Measurements from ENCODE around the gene SCN9A.

SCN9A gene

GRCh38 chr2:166375736-166376487, at the start of gene SCN9A (continued):
- no peak; the same call in 1 of the 2 replicates for TF ChIP-seq ZBTB11 (tag by site-specific recombination; conservative IDR thresholded peaks at IDR 0.05; ENCODE audit: low read depth)
- peak; percentile 55; the same call in 1 of the 2 replicates for TF ChIP-seq KLF8 (tag by site-specific recombination; IDR thresholded peaks at IDR 0.05)
- TF ChIP-seq ZNF366 (tag by site-specific recombination; conservative IDR thresholded peaks at IDR 0.05), result peak; percentile 94
- peak; percentile 9; the same call in 1 of the 2 replicates for TF ChIP-seq ZEB2 (tag by site-specific recombination; IDR thresholded peaks at IDR 0.05)
- 0 out of 2 replicates have a peak, but pooled peaks have one; percentile 33 for TF ChIP-seq KLF16 (tag by site-specific recombination; IDR thresholded peaks at IDR 0.05)
- peak; percentile 29; the same call in 1 of the 2 replicates for TF ChIP-seq ZNF777 (tag by site-specific recombination; IDR thresholded peaks at IDR 0.05; ENCODE audit: borderline replicate concordance)
- peak; percentile 61; the same call in 1 of the 2 replicates for TF ChIP-seq GLIS1 (tag by site-specific recombination; IDR thresholded peaks at IDR 0.05)
- no peak for TF ChIP-seq ZNF19 (tag by site-specific recombination; IDR thresholded peaks at IDR 0.05; ENCODE audit: low read depth)
- TF ChIP-seq ZFP37 (tag by site-specific recombination; IDR thresholded peaks at IDR 0.05), result peak; percentile 8; the same call in 1 of the 2 replicates
- peak; percentile 65; the same call in 1 of the 2 replicates for TF ChIP-seq SP7 (tag by site-specific recombination; IDR thresholded peaks at IDR 0.05)
- TF ChIP-seq, protein P1, sequence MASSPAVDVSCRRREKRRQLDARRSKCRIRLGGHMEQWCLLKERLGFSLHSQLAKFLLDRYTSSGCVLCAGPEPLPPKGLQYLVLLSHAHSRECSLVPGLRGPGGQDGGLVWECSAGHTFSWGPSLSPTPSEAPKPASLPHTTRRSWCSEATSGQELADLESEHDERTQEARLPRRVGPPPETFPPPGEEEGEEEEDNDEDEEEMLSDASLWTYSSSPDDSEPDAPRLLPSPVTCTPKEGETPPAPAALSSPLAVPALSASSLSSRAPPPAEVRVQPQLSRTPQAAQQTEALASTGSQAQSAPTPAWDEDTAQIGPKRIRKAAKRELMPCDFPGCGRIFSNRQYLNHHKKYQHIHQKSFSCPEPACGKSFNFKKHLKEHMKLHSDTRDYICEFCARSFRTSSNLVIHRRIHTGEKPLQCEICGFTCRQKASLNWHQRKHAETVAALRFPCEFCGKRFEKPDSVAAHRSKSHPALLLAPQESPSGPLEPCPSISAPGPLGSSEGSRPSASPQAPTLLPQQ (tag by site-specific recombination; IDR thresholded peaks at IDR 0.05), result 0 out of 2 replicates have a peak, but pooled peaks have one; percentile 49
- TF ChIP-seq ZBTB17 (tag by site-specific recombination; IDR thresholded peaks at IDR 0.05), result peak; percentile 96
- TF ChIP-seq, protein P2, sequence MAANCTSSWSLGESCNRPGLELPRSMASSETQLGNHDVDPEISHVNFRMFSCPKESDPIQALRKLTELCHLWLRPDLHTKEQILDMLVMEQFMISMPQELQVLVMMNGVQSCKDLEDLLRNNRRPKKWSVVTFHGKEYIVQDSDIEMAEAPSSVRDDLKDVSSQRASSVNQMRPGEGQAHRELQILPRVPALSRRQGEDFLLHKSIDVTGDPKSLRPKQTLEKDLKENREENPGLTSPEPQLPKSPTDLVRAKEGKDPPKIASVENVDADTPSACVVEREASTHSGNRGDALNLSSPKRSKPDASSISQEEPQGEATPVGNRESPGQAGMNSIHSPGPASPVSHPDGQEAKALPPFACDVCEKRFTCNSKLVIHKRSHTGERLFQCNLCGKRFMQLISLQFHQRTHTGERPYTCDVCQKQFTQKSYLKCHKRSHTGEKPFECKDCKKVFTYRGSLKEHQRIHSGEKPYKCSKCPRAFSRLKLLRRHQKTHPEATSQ (tag by site-specific recombination; IDR thresholded peaks at IDR 0.05), result peak; percentile 55; the same call in 1 of the 2 replicates

DNA sequence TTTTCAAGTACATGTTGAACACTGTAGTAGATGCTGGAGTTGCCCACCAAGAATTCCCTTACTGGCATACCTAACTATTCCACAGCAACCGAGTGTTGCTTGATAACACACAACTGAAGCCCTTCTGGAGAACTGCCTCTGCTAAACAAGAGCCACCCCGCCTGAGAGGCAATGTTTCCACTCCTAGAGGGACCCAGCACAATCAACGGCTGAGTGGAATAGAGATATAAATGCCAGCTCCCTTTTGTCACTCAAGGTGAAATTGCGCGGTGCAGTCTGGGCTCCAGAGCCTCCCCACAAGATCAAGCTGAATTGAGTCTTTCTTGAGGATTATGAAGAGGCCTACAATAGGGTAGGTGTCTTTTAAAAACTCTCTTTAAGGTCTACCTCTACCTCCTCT, 49.1 kb upstream of the SCN9A start:
- no peak overlapping the region for H3K4me3 ChIP-seq (ENCODE audit: low read depth, low read length)
- no peaks in the 10 kb centered on the region for H3K4me1 ChIP-seq (ENCODE audit: control insufficient read depth, insufficient read depth, low read length)
- ChIA-PET POLR2A (interaction anchor here (0.6 kb wide), 1 partner anchor 270 kb away, joined by 3 read pairs; no protein-coding TSS in a partner anchor), CTCF (interaction anchor here (0.7 to 1.1 kb wide), 5 partner anchors 11 to 92 kb away, joined by 3 read pairs; no protein-coding TSS in a partner anchor)
- no peak overlapping the region for H3K27ac ChIP-seq (ENCODE audit: extremely low read depth, low read depth, low read length)
- TF ChIP-seq ZNF501 (tag by site-specific recombination; IDR thresholded peaks at IDR 0.05) (no peak), ZNF529 (tag by site-specific recombination; IDR thresholded peaks at IDR 0.05; ENCODE audit: insufficient replicate concordance) (no peak), ZNF610 (tag by site-specific recombination; IDR thresholded peaks at IDR 0.05; ENCODE audit: borderline replicate concordance) (no peak)
- TF ChIP-seq, protein P3, sequence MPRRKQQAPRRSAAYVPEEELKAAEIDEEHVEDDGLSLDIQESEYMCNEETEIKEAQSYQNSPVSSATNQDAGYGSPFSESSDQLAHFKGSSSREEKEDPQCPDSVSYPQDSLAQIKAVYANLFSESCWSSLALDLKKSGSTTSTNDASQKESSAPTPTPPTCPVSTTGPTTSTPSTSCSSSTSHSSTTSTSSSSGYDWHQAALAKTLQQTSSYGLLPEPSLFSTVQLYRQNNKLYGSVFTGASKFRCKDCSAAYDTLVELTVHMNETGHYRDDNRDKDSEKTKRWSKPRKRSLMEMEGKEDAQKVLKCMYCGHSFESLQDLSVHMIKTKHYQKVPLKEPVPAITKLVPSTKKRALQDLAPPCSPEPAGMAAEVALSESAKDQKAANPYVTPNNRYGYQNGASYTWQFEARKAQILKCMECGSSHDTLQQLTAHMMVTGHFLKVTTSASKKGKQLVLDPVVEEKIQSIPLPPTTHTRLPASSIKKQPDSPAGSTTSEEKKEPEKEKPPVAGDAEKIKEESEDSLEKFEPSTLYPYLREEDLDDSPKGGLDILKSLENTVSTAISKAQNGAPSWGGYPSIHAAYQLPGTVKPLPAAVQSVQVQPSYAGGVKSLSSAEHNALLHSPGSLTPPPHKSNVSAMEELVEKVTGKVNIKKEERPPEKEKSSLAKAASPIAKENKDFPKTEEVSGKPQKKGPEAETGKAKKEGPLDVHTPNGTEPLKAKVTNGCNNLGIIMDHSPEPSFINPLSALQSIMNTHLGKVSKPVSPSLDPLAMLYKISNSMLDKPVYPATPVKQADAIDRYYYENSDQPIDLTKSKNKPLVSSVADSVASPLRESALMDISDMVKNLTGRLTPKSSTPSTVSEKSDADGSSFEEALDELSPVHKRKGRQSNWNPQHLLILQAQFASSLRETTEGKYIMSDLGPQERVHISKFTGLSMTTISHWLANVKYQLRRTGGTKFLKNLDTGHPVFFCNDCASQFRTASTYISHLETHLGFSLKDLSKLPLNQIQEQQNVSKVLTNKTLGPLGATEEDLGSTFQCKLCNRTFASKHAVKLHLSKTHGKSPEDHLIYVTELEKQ (tag by site-specific recombination; IDR thresholded peaks at IDR 0.05; ENCODE audit: borderline replicate concordance), result no peak
- H3K36me3 ChIP-seq (ENCODE audit: control insufficient read depth in 2 of 2, insufficient read depth in 1 of 2, low read length in 2 of 2), result no peaks in the 10 kb centered on the region
- H3K9me3 ChIP-seq (ENCODE audit: control insufficient read depth, insufficient read depth, low read depth, low read length), result no peaks in the 10 kb centered on the region
